GM12878 (cell line): Measurements from ENCODE around the gene GPBP1. TPM values are rescaled to one million over a fixed set of nuclear protein-coding genes. Genes with fewer than 3 reads are reported as not detected.

Experiments
- ATAC-seq: fragments of 200-7000 bp; cut with Tn5 transposase; 3 replicates; pipeline ENCODE4 v1.9.1; 2020; ENCODE audit warnings: mild to moderate bottlenecking, moderate library complexity
- BruUV-seq: library from RNA; stranded (reverse); fragments of 400-500 nt; replicated peaks from 2 replicates; lab custom pipeline; 2021; lab: Mats Ljungman, UMichigan
- CTCF ChIA-PET: fragments of 300-600 bp; sonication (Branson Sonifier 250); formaldehyde crosslinking; extraction: SDS; loops from one replicate; lab custom pipeline; 2021; ENCODE audit warnings: inconsistent platforms; lab: Yijun Ruan, JAX
- POLR2A ChIA-PET: fragments of 350-600 bp; formaldehyde crosslinking; extraction: SDS; loops from one replicate; lab custom pipeline; 2021; ENCODE audit warnings: inconsistent platforms; lab: Charles Lee
- RAD21 ChIA-PET: fragments of 300-600 bp; sonication (Branson Sonifier 250); formaldehyde crosslinking; loops from one replicate; lab custom pipeline; 2023; ENCODE audit warnings: antibody characterized with exemption; ENCODE audit not compliant: unreplicated experiment; lab: Charles Lee
- SMC1A ChIA-PET: fragments of 300-600 bp; sonication (Branson Sonifier 250); formaldehyde crosslinking; loops from one replicate; lab custom pipeline; 2023; ENCODE audit not compliant: unreplicated experiment, uncharacterized antibody; lab: Charles Lee
- DNase-seq: peaks from one replicate; pipeline ENCODE4 v3.0.0-alpha.2; 2011; ENCODE audit warnings: low read depth, low spot score
- FAIRE-seq: peaks from 3 replicates; lab custom pipeline; 2011; peaks lifted over from hg19 to GRCh38; lab: Jason Lieb, UNC
- H2AFZ ChIP-seq: 2 replicates; pipeline ENCODE4 v1.6.0; 2011; ENCODE audit warnings: low read depth, low read length, control low read depth; ENCODE audit not compliant: control insufficient read depth
- H3K27ac ChIP-seq: 2 replicates; pipeline ENCODE4 v1.5.1; 2011; ENCODE audit warnings: control low read depth; ENCODE audit not compliant: control insufficient read depth, insufficient read depth
- H3K27me3 ChIP-seq, 2 experiments: replicated peaks in 1 of 2; 2 replicates each; pipeline versions ENCODE4 v1.6.0 to v1.6.1; 2011; ENCODE audit warnings: low read length in 1 of 2; ENCODE audit not compliant: control insufficient read depth in 2 of 2, insufficient read depth in 2 of 2
- H3K36me3 ChIP-seq, 2 experiments: 2 replicates each; pipeline ENCODE4 v1.5.1; 2011; ENCODE audit warnings: low read length in 1 of 2; ENCODE audit not compliant: control insufficient read depth in 2 of 2, insufficient read depth in 2 of 2
- H3K4me1 ChIP-seq: 2 replicates; pipeline ENCODE4 v1.6.1; 2011; ENCODE audit warnings: mild to moderate bottlenecking, low read length, moderate library complexity, mixed read lengths; ENCODE audit not compliant: control insufficient read depth, insufficient read depth
- H3K4me2 ChIP-seq: 2 replicates; pipeline ENCODE4 v1.6.0; 2011; ENCODE audit warnings: control low read depth; ENCODE audit not compliant: control insufficient read depth, insufficient read depth
- H3K4me3 ChIP-seq: fragments of 200-600 bp; sonication (generic); 2 replicates; pipeline ENCODE4 v1.5.1; 2016
- H3K79me2 ChIP-seq: 2 replicates; pipeline ENCODE4 v1.6.0; 2011; ENCODE audit warnings: low read length; ENCODE audit not compliant: control insufficient read depth, insufficient read depth
- H3K9ac ChIP-seq: 2 replicates; pipeline ENCODE4 v1.8.0; 2011; ENCODE audit warnings: low read length, control low read depth, mixed read lengths; ENCODE audit not compliant: control insufficient read depth, insufficient read depth
- H3K9me3 ChIP-seq: replicated peaks from 3 replicates; pipeline ENCODE4 v1.5.1; 2011; ENCODE audit warnings: mild to moderate bottlenecking, low read length; ENCODE audit not compliant: control insufficient read depth, insufficient read depth
- H4K20me1 ChIP-seq: 2 replicates; pipeline ENCODE4 v1.6.0; 2011; ENCODE audit not compliant: control insufficient read depth, insufficient read depth
- ZBTB40 ChIP-seq: fragments of 450-650 bp; IDR thresholded peaks from 2 replicates; pipeline ENCODE4 v1.6.1; 2016; ENCODE audit warnings: mild to moderate bottlenecking, moderate library complexity, borderline replicate concordance
- ZZZ3 ChIP-seq: IDR thresholded peaks from 2 replicates; pipeline ENCODE4 v1.6.1; 2011; ENCODE audit warnings: low read depth; ENCODE audit not compliant: control insufficient read depth, insufficient read length
- WGBS: methylation state at CpG from one replicate; pipeline ENCODE4 v1.1.6; 2016; ENCODE audit warnings: low lambda C conversion rate; ENCODE audit not compliant: insufficient replicate concordance, insufficient coverage; ENCODE audit errors: missing lambda C conversion rate; 5-methylcytosine and 5-hydroxymethylcytosine counted together
- in situ Hi-C: fragments of 300-500 bp; cut with MboI; formaldehyde crosslinking; loops from 9 replicates; pipeline ENCODE4 v1.14.3; 2018; ENCODE audit warnings: mixed read lengths
- intact Hi-C: fragments of 100-400 bp; cut with micrococcal nuclease; formaldehyde crosslinking; loops from one replicate; pipeline ENCODE4 v1.14.2; 2022; ENCODE audit not compliant: unreplicated experiment
- polyA plus RNA-seq, 11 experiments: library from polyadenylated mRNA; depleted of rRNA in 4 of 11; unstranded in 6 of 11; stranded (reverse) in 5 of 11; fragments of >200 nt; fragmentation: Nextera tagmentation in 4 of 11; fragmentation: Illumina TruSeq in 1 of 11; extraction: Ambion mirVana in 4 of 11; extraction: Trizol in 1 of 11; gene quantifications; 1 replicate in 1 of 11; 2 replicates in 10 of 11; pipeline versions ENCODE4 v1.2.1 to v1.2.3, GENCODE V29; 2011 to 2016; ENCODE audit warnings: inconsistent platforms in 2 of 11, missing spikeins in 2 of 11, low read depth in 1 of 11
- total RNA-seq, 4 experiments: library from RNA; depleted of rRNA in 3 of 4; stranded (reverse); fragments of >200 nt in 3 of 4; fragmentation: Illumina TruSeq in 1 of 4; extraction: Trizol in 1 of 4; gene quantifications; 2 replicates each; pipeline versions ENCODE4 v1.2.1 to v1.2.3, GENCODE V29; 2013 to 2021

GPBP1 gene
- total and polyA plus RNA-seq, 10 of the 15 experiments (the other 5 are each of a cell fraction or from before 2014, with no cell fraction given) = 27.0 to 96.2 (median 55.4) TPM

GRCh38 chr5:57215629-57216195 is 41.9 kb downstream of the GPBP1 start:
- intact Hi-C loops = loop anchor here (5.0 kb wide), 1 partner anchor 263 kb away; the partner anchor contains the start of gene MIER3
- H3K4me3 ChIP-seq = no peak overlapping the region
- TF ChIP-seq ZBTB40 = 0 out of 2 replicates have a peak, but pooled peaks have one; percentile 29
- no peak for TF ChIP-seq ZZZ3
- TF ChIP-seq, all 136 proteins: peak for 1
- no peak overlapping the region for H3K9ac ChIP-seq
- in situ Hi-C loops = no loop called here
- H4K20me1 ChIP-seq = peaks cover 5% of the 10 kb centered on the region; the same call in 1 of the 2 replicates
- H3K27ac ChIP-seq = no peak overlapping the region
- FAIRE-seq = no peak
- ChIA-PET RAD21 (interaction anchor here (1.5 kb wide), 1 partner anchor 9 kb away, joined by 4 read pairs; no protein-coding TSS in a partner anchor), POLR2A (interaction anchor here (1.2 kb wide), 1 partner anchor 292 kb away, joined by 3 read pairs; no protein-coding TSS in a partner anchor), CTCF (interaction anchor here (2.1 kb wide), 1 partner anchor 78 kb away, joined by 5 read pairs; no protein-coding TSS in a partner anchor), SMC1A (interaction anchor here (1.2 to 2.8 kb wide), 6 partner anchors 14 to 78 kb away, joined by 3 to 11 read pairs (median 6); no protein-coding TSS in a partner anchor)
- 98% methylated on average over 4 of the region's 4 CpGs for WGBS
- peaks cover 58% of the 10 kb centered on the region for H3K79me2 ChIP-seq
- H3K27me3 ChIP-seq = no peaks in the 10 kb centered on the region
- peaks cover 7 to 17% of the 10 kb centered on the region in 2 experiments for H3K36me3 ChIP-seq
- BruUV-seq = no TSS peak
- no peaks in the 10 kb centered on the region for H3K9me3 ChIP-seq
- no peak for ATAC-seq
- no peak overlapping the region for H3K4me2 ChIP-seq
- no peak for DNase-seq
- H3K4me1 ChIP-seq = no peaks in the 10 kb centered on the region
- H2AFZ ChIP-seq = no peak overlapping the region
